ENCODE results near the gene GRAP2.
"Not testable (repeated sequence)": the region's sequence is repeated elsewhere in the genome, so short reads cannot be mapped to it uniquely, and the experiment has no call there.

Gene GRAP2

GRCh38 chr22:39900306-39901227, at the start of gene GRAP2:
Gene GRAP2, plus strand, starts transcription at chr22:39901084. Its CDS starts 46,023 bp downstream, at chr22:39947107.
- FAIRE-seq: no peak

- FAIRE-seq: no peak
Measured at GRCh38 chr22:39851606-39852315, 49.1 kb upstream of the GRAP2 start.

GRCh38 chr22:39852799-39853198, 48.1 kb upstream of the GRAP2 start:
- FAIRE-seq: no peak

- no peak for FAIRE-seq
Measured at GRCh38 chr22:39856588-39856987, 44.3 kb upstream of the GRAP2 start.

GRCh38 chr22:39859903-39860588, 40.8 kb upstream of the GRAP2 start:
- FAIRE-seq: no peak

GRCh38 chr22:39868741-39869140, 32.1 kb upstream of the GRAP2 start:
- FAIRE-seq: no peak

- not testable (repeated sequence) for FAIRE-seq
Measured at GRCh38 chr22:39869797-39870196, 31.1 kb upstream of the GRAP2 start.

- no peak for FAIRE-seq
Measured at GRCh38 chr22:39871008-39871798, 29.7 kb upstream of the GRAP2 start.

GRCh38 chr22:39872548-39872947, 28.3 kb upstream of the GRAP2 start:
- no peak for FAIRE-seq

- FAIRE-seq: no peak
Measured at GRCh38 chr22:39873965-39874364, 26.9 kb upstream of the GRAP2 start.

GRCh38 chr22:39875176-39875885, 25.6 kb upstream of the GRAP2 start:
- not testable (repeated sequence) for FAIRE-seq

GRCh38 chr22:39877079-39877845, 23.6 kb upstream of the GRAP2 start:
- FAIRE-seq: no peak

- FAIRE-seq: no peak
Measured at GRCh38 chr22:39880722-39881121, 20.2 kb upstream of the GRAP2 start.

GRCh38 chr22:39883057-39883456, 17.8 kb upstream of the GRAP2 start:
- FAIRE-seq: no peak

GRCh38 chr22:39889924-39890323, 11.0 kb upstream of the GRAP2 start:
- not testable (repeated sequence) for FAIRE-seq

GRCh38 chr22:39893526-39893925, 7.4 kb upstream of the GRAP2 start, which contains the start of gene ENTHD1:
Gene ENTHD1, minus strand, starts transcription at chr22:39893760. Its CDS starts 6,012 bp downstream, at chr22:39887748.
- no peak for FAIRE-seq

- no peak for FAIRE-seq
Measured at GRCh38 chr22:39894554-39895092, 6.3 kb upstream of the GRAP2 start.

GRCh38 chr22:39895682-39896081, 5.2 kb upstream of the GRAP2 start:
- no peak for FAIRE-seq

- FAIRE-seq: no peak
Measured at GRCh38 chr22:39896313-39896996, 4.4 kb upstream of the GRAP2 start.

GRCh38 chr22:39897841-39898240, 3.0 kb upstream of the GRAP2 start:
- no peak for FAIRE-seq

Data from colon (tissue), 2 donors.